NT2/D1 (cell line): ENCODE results near the gene RIPOR3.
"Not testable (repeated sequence)": the region's sequence is repeated elsewhere in the genome, so short reads cannot be mapped to it uniquely, and the experiment has no call there.

ENCODE experiments used
- DNase-seq: peaks from one replicate; pipeline ENCODE4 v3.0.0-alpha.2; 2011; ENCODE audit warnings: low read depth, low spot score
- H3K27me3 ChIP-seq: 2 replicates; pipeline ENCODE4 v1.6.0; 2011; ENCODE audit warnings: mild to moderate bottlenecking; ENCODE audit not compliant: insufficient read length, insufficient read depth
- H3K36me3 ChIP-seq: 2 replicates; pipeline ENCODE4 v1.6.1; 2011; ENCODE audit warnings: mild to moderate bottlenecking, low read length, mixed read lengths; ENCODE audit not compliant: insufficient read depth, insufficient read length
- H3K4me1 ChIP-seq: 2 replicates; pipeline ENCODE4 v1.5.1; 2011; ENCODE audit not compliant: insufficient read depth, insufficient read length
- H3K4me3 ChIP-seq: 2 replicates; pipeline ENCODE4 v1.5.1; 2011; ENCODE audit warnings: low read depth; ENCODE audit not compliant: insufficient read length
- H3K9ac ChIP-seq: 2 replicates; pipeline ENCODE4 v1.6.0; 2011; ENCODE audit warnings: low read depth; ENCODE audit not compliant: insufficient read length
- H3K9me3 ChIP-seq: 2 replicates; pipeline ENCODE4 v1.5.1; 2011; ENCODE audit warnings: mild to moderate bottlenecking, low read length; ENCODE audit not compliant: insufficient read depth
- SUZ12 ChIP-seq: IDR thresholded peaks from 2 replicates; pipeline ENCODE4 v1.6.1; 2011; ENCODE audit not compliant: insufficient read length, insufficient read depth; ENCODE audit errors: extremely low read depth
- YY1 ChIP-seq: IDR thresholded peaks from 2 replicates; pipeline ENCODE4 v1.6.1; 2011; ENCODE audit not compliant: insufficient read length, insufficient read depth
- ZNF274 ChIP-seq: IDR thresholded peaks from 2 replicates; pipeline ENCODE4 v1.6.1; 2011; ENCODE audit warnings: mild to moderate bottlenecking, low read depth, low read length

RIPOR3 gene

GRCh38 chr20:50540620-50541605 is 150.4 kb downstream of the RIPOR3 start:
- H3K4me1 ChIP-seq, result peaks cover 3% of the 10 kb centered on the region
- no peak overlapping the region for H3K9ac ChIP-seq
- no peak for DNase-seq
- no peaks in the 10 kb centered on the region for H3K9me3 ChIP-seq
- H3K4me3 ChIP-seq, result no peak overlapping the region
- H3K27me3 ChIP-seq, result no peaks in the 10 kb centered on the region
- TF ChIP-seq SUZ12 (no peak), ZNF274 (no peak)
- H3K36me3 ChIP-seq, result no peaks in the 10 kb centered on the region

GRCh38 chr20:50539798-50540197 is 151.5 kb downstream of the RIPOR3 start:
- not testable (repeated sequence) for H3K36me3 ChIP-seq, H3K4me1 ChIP-seq, H3K9ac ChIP-seq, DNase-seq, H3K4me3 ChIP-seq, H3K27me3 ChIP-seq, H3K9me3 ChIP-seq

DNA sequence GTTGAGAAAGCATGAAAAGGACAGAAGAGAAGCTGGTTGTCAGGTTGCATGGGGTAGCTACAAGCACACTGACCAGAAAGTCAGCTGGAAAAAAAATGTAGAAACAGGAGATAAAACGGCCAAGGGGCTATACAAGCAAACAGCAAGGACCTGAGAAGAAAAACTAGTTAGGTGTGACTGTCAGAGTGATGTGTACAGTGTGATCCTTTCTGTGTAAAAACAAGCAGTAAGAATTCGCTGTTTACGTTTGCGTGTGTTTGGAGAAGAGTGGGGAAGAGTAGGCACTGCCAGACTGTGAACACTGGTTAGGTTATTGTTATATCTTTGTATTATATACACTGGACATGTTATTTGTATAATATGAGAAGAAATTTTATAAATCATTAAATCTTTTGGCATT is 153.1 kb downstream of the RIPOR3 start:
- Histone ChIP-seq H3K4me3 (no peak overlapping the region), H3K4me1 (peaks cover 5% of the 10 kb centered on the region), H3K27me3 (no peaks in the 10 kb centered on the region), H3K9ac (no peak overlapping the region), H3K36me3 (no peaks in the 10 kb centered on the region), H3K9me3 (no peaks in the 10 kb centered on the region)
- no peak for DNase-seq
- TF ChIP-seq SUZ12 (no peak), YY1 (no peak), ZNF274 (no peak)

GRCh38 chr20:50537546-50538201 is 153.7 kb downstream of the RIPOR3 start:
- peaks cover 5% of the 10 kb centered on the region for H3K4me1 ChIP-seq
- no peak overlapping the region for H3K4me3 ChIP-seq
- H3K9me3 ChIP-seq, result no peaks in the 10 kb centered on the region
- TF ChIP-seq SUZ12, result no peak
- no peak for TF ChIP-seq YY1
- TF ChIP-seq ZNF274, result no peak
- H3K9ac ChIP-seq, result no peak overlapping the region
- H3K36me3 ChIP-seq, result no peaks in the 10 kb centered on the region
- H3K27me3 ChIP-seq, result no peaks in the 10 kb centered on the region
- no peak for DNase-seq

DNA sequence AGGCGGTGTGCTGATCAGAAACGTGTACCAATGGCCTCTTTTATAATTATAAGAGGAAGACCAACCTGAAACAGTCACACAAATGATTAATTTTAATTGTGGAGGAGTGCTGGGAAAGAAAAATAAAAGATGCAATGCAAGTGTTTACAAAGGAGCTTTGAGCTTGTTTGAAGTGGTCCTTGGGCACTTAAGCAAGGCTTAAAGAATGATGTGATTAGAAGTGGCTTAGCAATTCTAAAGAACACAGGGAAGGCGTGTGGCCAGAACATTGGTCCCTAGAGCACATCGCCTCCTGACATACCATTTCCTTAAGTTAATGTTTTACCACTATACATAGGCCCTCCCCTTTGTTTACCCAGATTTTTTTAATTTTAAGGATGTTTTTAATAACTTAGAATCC is 155.0 kb downstream of the RIPOR3 start:
- no peaks in the 10 kb centered on the region for H3K9me3 ChIP-seq
- H3K27me3 ChIP-seq, result no peaks in the 10 kb centered on the region
- no peak for TF ChIP-seq YY1
- TF ChIP-seq ZNF274, result no peak
- TF ChIP-seq SUZ12, result no peak
- peaks cover 5% of the 10 kb centered on the region for H3K4me1 ChIP-seq
- H3K4me3 ChIP-seq, result no peak overlapping the region
- H3K9ac ChIP-seq, result no peak overlapping the region
- H3K36me3 ChIP-seq, result no peaks in the 10 kb centered on the region
- DNase-seq, result no peak
